AG09309 (cell line): Measurements from ENCODE around the gene CCP110.
A peak's percentile ranks its signal among the peaks of the same experiment; 100 is the strongest.

Experiments used
- DNase-seq: peaks from one replicate; pipeline ENCODE4 v3.0.0-alpha.2; 2010; ENCODE audit warnings: low read depth
- H3K4me3 ChIP-seq: 2 replicates; pipeline ENCODE4 v1.5.1; 2011; ENCODE audit warnings: mild to moderate bottlenecking, low read depth, low read length, moderate library complexity; ENCODE audit not compliant: control insufficient read depth
- CTCF ChIP-seq: IDR thresholded peaks from 2 replicates; pipeline ENCODE4 v1.5.1; 2011; ENCODE audit warnings: mild to moderate bottlenecking, low read depth, low read length, inconsistent platforms; ENCODE audit not compliant: insufficient read depth, control insufficient read depth; ENCODE audit errors: missing control alignments

The CCP110 gene

GRCh38 chr16:19524356-19524615 is 544 bp downstream of the CCP110 start:
- DNase-seq: no peak
- no peak for TF ChIP-seq CTCF
- peak overlapping the region; percentile 72 for H3K4me3 ChIP-seq

GRCh38 chr16:19524616-19525384 is 1.1 kb downstream of the CCP110 start:
- TF ChIP-seq CTCF: no peak
- peak overlapping the region; percentile 72 for H3K4me3 ChIP-seq
- no peak for DNase-seq

GRCh38 chr16:19525385-19525723 is 1.6 kb downstream of the CCP110 start:
- TF ChIP-seq CTCF: no peak
- peak overlapping the region; percentile 72 for H3K4me3 ChIP-seq
- no peak for DNase-seq

- no peak for TF ChIP-seq CTCF
- no peak for DNase-seq
Measured at GRCh38 chr16:19527161-19527560, 3.4 kb downstream of the CCP110 start.

GRCh38 chr16:19528666-19529065 is 4.9 kb downstream of the CCP110 start:
- H3K4me3 ChIP-seq: no peak overlapping the region
- no peak for DNase-seq
- no peak for TF ChIP-seq CTCF

More at GRCh38 chr16:19527161-19527560, 3.4 kb downstream of the CCP110 start:
- H3K4me3 ChIP-seq: no peak overlapping the region

- DNase-seq: no peak
- no peak for TF ChIP-seq CTCF
Measured at GRCh38 chr16:19532601-19533000, 8.9 kb downstream of the CCP110 start.

More at GRCh38 chr16:19532601-19533000, 8.9 kb downstream of the CCP110 start:
- H3K4me3 ChIP-seq: no peak overlapping the region
